ENCODE results near the gene E2F6.

E2F6 gene

DNA sequence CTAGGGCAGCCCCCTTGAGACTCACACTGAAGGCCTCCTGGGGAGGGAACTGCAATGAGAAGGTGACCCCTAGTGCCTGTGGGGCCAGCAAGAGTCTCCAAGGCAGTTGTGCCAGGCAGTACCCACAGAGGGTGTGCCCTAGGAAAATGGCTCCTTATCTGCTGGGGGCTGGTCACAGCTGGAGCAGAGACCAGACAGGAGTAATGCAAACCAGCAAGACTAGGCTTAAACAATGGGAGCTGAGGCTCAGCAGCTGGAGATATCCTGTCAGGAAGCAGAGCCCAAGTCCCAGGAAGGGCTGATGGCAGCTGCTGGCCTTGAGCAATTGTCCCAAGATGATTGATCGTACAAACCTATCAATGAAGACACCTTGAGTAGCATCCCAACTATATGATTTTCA lies 26.8 kb upstream of the E2F6 start:
- no peak for DNase-seq

DNA sequence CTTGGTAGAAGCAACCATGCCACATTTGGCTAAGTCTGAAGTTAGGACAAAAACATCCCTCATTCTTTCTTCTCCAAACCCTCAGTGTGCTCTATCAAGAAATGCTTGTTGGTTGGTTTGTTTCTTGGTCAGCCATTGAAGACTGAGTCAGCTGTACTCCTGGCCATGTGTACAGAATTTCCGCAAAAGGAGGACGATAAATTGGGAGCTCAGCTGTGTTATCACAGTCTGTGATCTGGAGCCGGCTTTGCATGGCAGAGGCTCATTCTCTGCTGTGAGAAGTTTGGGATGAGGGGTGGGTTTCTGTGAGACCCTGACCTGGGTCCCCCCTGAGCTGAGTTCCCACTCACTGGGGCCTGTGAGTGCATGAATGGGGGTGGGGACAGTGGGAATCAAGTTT lies 26.3 kb upstream of the E2F6 start:
- no peak for DNase-seq

DNA sequence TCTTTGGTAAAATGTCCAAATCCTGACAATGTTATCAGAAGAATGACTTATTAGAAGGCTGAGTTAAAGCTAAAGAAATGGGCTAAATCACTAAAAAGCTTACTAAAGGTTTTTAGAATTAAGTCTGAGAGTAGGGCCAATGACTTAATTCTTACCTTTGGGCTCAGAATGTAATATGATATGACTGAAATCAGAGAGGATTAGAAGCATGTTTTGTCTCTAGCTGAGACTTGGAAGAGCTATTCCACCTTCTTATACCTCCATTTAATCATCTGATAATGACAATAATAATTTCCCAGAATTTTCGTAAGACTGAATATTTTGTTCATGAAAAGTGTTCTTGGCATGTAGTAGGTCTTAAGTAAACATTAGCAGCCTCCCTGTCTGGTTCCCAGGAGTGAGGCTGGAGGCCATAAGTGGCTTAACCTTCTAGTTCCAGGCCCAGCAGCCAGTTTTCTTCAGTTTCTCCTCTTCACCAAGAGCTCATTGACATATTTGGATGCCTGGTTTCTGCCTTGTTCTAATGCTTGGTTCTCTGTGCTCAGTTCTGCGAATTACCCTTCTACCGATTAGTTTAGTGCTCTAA lies 25.5 kb upstream of the E2F6 start:
- DNase-seq, result no peak

DNA sequence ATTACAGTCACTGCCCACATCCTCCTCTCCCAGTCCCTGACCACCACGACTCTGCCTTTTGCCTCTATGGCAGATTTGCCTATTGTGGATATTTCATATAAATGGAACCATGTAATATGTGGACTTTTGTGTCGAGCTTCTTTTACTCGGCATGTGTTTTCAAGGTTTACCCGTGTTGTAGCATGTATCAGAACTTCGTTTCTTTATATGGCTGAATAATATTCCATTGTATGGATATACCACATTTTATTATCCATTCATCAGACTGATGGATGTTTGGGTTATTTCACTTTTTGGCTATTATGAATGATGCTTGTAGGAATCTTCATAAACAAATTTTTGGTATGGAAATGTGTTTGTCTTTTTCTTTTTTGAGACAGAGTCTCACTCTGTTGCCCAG lies 24.2 kb upstream of the E2F6 start:
- no peak for DNase-seq

DNA sequence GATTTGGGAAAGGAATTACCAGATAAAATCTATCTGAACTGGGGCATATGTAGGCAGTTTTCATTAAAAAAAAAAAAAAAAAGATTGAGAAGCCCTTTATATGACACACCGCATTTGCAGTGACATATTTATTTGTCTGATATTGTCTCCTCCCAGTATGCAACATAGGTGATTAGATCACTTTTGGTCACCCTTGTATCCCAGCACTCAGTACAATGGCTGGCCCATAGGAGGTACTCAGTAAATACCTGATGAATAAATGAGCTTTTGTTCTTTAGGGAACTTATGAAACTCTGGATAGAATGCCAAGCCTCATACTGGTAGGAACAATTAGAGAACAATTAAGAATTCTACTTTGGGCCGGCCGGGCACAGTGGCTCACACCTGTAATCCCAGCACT lies 22.8 kb upstream of the E2F6 start:
- no peak for DNase-seq

DNA sequence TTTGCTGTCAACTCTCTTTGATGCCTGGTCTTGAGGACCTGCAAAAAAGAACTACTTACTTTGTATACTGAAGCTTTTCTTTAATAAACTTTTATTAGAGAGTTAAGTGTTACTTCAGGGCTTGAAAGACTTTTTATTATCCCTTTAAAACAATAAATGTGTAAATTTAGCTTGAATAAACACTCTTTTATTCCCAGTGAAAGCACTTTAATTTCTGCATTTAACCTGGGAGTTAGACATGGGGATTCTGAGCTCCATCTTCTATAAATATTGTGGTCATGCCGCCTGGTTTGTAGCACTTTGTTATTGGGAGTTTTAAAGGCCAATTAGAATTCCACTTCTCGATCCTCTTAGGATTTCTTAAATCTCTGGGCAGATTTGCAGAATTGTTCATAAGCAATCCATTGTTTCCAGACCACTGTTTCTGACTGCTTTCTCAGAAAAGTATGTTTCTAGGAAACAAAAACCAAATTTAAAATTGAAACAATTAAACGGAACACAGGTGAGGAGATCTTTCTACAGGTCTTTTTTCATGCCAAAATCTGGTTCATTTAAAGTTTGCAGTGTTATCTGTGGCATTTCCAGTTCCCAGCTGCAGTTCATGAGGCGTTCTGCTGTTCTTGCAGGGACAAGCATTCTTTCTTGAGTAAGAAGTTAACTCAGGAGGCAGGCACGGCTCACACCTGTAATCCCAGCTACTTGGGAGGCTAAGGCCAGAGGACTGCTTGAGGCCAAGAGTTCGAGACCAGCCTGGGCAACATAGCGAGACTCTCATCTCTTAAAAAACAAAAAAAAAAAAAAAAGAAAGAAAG lies 18.1 kb upstream of the E2F6 start:
- no peak for DNase-seq

DNA sequence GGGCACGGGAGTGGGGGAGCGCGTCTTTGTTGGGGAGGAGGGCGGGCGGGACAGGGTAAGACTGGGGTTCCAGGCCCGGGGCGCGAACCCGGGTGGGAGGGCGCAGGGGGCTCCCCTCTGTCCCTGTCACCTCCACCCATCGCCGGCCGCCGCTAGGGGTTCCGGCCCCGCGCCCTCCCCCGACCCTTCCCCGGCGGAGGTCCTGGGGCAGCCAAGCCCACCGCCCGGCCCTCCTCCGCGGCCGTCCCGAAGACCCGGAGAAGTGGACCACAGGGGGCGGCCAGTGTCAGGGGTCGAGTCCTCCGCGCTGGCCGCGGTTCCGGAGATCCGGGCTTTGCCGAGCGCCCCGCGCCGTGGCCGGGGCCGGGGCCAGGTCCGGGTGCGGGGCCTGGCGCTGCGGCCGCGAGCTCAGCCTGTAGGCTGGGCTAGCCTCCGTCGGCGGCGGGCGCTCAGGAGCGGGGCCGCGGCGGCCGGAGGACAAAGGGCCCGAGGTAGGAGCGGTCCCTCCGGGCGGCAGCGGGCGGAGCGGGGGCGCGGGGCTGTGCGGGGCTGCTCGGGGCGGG lies 16.6 kb upstream of the E2F6 start:
- DNase-seq, result no peak

DNA sequence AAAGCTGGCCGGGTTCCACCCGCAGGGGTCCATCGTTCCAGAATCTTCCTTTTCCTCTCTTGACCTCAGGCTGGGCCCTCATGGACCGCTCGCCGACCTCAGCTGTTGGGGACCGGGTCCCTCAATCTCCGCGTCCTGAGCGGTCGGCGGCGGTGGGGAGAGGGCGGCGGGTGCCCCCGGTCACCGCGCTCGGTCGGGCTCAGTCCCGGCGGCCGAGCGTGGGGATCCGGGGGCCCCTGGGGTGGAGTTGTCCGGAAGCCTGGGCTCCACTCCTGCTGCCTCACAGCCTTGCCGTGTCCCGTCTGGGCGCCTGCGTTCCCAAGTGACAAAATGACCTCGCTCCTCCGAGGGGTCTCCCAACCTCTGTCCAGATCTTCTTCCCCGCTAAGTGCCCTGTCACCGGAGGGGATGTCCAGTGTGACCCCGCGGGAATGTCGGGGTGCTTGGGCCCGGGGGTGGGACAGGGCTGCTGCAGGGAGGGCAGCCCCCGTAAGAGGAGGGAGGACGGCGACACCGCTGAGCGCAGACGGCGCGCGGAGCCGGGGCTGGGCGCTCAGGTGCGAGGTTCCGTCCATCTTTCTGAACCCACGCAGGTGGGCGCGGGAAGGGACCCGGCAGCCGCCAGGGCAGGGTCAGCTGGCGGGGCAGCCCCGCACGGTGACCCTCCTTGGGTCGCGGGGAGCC lies 16.0 kb upstream of the E2F6 start:
- no peak for DNase-seq

DNA sequence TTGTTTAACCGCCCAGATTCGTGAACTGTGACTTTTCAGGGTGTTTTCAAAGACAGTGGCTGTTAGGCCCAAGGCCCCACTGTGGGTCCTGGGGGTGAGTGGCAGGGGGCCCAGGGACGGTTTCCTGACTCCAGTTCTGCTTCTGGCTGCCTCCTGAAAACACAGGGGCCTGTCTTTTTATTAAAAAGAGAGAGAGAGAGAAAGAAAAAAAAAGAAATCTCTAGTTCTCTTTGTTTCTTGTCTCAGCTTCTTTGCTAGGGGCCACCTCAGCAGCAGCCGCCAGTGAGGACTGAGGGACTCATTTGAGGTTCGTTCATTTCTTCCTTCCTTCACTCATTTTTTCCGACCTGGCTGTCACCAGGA lies 15.4 kb upstream of the E2F6 start:
- DNase-seq, result no peak

DNA sequence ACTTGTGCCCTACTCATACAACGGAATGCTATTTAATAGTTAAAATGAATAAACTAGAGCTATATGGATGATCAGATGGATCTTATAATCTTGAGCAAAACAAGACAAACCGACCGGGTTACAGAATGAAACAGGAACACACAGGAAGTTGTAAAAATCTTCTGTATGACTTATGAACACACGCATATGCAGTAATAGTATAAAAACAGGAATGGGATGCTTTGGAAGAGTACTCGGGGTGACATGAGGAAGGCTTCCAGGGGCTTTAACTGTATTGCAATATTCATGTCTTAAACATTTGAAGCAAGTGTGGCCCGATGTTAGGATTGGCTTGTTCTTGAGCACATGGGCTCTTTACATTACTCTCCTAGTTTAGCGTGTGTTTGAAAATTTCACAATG lies 14.9 kb upstream of the E2F6 start:
- no peak for DNase-seq

DNA sequence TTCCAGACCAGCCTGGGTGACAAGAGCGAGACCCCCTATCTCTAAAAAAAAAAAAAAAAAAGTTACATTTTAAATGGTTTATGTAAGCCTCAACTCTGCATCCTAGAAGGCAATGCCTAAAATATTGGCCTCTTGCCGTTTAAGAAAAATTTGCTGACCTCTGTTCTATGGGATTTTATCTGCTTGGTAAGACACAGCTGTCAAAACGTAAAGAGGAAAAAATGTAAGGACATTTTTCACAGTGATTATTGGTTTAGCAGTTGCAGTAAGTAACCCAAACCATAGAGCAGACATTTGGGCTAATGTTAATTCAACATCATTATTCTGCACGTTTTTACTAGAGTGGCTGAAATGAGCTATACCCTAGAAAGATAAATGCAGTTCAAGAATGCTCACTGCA lies 14.4 kb upstream of the E2F6 start:
- no peak for DNase-seq

DNA sequence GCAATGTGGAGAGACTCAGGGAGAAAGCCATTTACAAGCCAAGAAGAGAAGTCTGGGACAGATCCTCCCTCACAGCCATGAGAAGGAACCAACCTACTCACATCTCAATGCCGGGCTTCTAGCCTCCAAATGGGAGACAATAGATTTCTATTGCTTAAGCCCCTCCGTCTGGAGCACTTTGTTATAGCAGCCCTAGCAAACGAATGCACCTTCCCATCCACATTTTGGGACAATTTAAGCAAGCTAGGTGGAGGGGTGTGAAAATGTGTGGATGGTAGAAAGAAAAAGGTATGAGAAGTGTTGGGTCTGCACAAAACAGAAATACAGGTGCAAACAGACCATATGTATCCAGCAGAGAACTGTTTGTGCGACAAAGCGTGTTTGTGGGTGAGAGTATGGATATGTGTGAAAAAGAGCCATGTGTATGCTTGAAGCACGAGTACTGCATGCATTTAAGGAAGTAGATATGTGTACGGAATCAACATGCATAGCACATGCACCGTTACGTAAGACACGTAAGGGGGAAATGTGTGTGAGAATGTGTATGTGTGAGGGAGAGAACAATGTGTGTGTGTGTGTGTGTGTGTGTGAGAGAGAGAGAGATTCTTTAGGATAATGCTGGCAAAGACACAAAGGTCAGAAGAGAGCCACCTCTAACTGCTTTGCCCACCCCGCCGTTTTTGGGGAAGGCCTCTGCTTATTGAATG lies 13.1 kb upstream of the E2F6 start:
- no peak for DNase-seq

DNA sequence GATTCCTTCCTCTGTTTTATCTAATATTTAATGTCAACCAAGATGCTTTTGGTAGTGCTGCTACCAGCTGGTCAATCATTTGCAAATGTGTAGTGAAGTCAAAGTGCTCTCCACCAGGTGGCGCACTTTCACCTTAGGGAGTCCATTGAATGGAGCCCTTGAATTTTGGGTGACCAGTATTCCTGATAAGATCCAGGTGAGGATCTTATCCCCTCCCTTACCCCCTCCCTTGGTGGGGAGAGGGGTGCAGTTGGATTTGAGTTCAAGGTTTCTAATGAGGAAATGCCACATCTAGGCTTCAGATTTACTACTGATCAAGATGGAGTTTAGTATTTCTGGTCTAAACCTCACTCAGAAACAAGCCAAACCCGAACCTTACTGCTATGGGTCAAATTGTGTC lies 12.0 kb upstream of the E2F6 start:
- peak; percentile 18 for DNase-seq

DNA sequence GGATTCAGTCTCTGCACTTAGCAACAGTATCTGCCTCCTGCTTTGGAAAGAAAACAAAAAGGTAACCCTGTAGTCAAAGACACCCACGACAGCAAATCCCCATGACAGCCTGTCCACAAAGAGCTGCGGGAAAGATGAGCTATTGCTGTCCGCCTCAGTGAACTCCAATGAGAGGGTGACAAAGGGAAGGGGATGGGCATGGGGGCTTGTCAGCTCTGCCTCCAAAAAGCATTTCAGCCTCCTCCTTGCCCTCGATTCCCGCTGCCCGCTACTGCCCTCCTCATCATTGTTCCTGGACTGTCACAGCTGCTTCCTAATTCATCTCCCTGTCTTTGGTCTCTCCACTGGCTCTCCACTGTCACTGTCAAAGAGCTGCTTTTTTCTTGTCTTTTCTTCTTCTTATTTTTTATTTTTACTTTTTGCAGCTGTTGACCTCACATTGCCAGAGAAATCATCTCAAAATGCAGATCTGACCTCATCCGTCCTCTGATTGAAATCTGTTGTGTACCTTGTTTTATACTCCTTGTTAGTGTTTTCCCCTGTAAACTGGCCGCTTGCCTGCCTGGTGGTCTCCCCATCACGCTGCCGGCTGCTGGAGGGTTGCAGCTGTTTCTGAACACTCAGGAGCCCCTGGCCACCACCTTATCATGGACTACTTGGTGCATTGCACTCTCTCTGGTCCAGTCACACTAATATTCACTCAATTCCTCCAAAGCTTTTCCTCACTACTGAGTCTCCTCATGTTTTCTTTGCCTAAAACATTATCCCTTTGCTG lies 7.9 kb upstream of the E2F6 start:
- DNase-seq, result no peak

DNA sequence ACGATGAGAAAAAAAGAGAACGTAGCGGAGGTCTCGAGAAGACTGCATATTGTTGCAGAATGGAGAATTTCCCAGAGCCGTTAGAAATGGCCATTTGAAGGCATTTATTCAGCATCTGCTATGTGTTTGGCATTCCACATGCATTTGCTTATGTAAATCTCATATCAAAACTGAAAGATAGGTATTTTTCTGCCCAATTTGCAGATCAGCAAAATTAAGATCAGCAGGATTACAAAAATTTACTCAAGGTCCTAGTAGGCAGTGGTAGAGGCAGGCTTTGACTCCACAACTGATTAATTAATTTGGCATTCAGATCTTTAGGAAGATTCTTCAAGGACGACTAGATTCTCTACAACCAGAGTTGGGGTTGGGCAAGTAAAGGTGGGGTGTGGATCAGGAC lies 1.8 kb upstream of the E2F6 start:
- DNase-seq, result no peak

DNA sequence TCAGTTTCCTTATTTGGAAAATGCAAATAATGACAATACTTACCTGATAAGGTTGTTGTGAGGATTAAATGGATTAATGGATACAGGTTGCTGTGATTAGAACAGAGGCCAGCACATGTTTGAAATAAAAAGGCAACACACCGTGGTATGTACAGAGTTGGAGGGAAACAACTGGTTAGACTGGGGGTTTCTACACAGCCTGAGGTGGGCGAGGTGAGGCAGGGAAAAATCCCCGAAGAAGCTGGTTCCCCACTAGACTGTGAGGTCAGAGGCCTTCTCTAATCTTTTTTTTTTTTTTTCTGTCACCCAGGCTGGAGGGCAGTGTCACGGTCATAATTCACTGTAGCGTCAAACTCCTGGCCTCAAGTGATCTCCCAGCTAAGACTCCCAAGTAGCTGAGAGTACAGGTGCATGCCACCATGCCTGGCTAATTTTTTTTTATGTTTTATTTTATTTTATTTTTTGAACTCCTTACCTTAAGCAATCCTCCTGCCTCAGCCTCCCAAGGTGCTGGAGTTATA lies 1.2 kb upstream of the E2F6 start:
- DNase-seq, result no peak

DNA sequence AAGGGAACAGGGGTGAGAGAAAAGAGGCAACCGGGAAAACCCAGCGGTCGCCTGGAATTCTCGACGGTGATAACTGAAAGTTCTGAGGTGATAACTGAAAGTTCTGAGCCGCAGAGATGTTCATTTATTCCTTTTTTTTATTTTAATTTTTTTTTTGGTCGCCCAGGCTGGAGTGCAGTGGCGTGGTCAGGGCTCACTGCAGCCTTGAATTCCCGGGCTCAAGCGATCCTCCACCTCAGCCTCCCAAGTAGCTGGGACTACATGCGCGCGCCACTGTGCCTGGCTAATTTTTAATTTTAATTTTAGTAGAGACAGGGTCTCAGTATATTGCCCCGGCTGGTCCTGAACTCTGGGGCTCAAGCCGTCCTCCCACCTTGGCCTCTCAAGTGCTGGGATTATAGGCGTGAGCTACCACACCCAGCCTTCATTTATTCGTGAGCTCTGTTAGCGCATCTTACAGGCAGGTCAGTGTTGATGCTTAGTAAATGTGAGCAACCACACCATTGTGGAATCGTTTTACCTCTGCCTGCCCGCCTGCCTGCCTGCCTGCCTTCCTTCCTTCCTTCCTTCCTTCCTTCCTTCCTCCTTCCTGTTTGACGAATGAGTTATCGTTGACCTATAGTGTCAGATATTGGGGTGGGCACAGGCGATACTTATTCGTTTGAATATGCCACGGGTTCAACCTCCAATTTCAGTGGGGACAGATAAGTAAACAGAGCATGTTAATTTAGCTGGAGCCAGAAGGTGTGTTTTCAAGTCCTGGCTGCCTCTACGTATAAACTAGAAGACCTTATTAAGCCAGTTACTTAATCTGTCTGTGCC lies 557 bp upstream of the E2F6 start:
- DNase-seq, result no peak

DNA sequence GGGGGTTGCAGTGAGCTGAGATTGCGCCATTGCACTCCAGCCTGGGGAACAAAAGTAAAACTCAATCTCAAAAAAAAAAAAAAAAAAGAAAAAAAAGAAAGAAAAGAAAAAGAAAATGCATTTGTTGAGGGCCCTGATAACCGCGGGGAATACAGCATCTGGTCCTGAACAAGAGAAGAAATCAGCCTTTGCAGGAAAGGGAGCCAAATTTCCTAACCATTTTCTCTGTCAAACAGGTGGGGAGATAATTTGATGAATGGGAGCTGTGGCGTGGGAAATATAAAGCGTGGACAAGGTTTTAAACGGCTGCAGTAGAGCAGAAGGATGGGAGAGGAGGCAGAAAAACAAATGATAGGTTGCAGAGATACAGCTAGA lies 864 bp downstream of the E2F6 start:
- no peak for DNase-seq

DNA sequence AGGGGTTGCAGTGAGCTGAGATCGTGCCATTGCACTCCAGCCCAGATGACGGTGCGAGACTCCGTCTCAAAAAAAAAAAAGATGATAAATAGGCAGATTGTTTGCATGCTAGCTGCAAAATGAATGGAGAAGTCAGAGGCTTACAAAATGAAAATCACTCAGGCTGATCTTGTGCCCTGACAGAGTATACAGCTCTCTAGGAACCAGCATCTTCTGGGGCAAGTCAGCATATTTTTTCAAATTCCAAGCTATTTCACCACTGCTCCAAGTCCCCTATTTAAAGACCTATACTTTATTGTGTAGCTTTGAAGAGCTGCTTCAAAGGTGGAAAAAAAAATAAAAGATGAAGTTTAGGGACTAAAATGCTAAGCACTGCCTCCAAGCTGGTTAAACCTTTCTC lies 6.1 kb downstream of the E2F6 start:
- DNase-seq, result no peak

DNA sequence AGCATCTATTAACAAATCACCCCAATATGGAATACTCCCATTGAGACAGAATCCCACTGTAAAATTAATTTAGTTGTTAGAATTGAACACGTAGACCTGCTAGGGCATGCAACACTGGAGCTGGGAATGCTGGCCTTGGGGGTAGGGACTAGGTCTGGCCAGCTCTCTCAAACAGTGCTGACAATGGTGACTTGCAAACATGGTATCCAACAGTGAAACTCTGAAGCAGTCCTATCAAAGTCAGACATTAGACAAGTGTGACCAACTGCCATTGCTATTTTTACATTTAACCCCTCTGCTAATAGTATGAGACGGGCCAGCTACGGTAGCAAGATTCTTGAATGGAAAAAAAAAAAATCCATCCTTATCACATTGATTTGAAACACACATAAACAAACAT lies 7.2 kb downstream of the E2F6 start:
- DNase-seq, result no peak

DNA sequence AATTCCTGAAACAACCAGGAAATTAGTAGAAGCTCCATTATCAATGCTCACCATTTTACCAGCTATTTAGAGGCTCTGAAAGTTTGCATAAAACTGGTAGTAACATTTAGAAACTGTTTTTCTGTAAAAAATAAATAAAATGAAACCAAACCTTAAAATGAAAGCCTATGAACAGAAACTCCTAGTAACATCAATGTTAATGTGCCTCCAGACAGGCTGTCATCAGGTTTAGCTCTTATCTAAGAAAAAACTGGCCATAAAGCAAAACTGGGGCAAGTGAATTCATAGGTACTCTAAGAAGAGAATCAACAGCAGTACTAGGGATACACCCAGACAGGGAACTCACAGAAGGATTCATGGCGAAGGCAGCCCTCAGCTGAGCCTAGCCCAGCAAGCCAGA lies 8.0 kb downstream of the E2F6 start:
- no peak for DNase-seq

DNA sequence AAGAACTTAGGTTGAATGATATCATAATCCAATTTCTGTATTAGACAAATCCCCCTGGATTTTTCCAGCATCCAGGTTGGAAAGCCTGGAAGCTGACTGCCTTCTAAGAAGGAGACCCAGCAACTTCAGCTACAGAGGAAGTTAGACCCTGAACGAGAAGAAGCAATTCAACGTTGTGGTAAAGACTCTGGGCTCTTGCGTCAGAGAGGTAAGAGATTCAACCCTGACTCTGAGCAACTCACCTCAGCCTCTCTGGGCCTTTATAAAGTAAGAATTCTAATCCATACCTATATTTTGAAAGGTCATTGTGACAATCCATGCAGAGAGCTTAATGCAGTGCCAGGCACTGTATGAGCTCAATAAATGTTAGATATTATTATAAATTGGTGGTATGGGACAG lies 9.7 kb downstream of the E2F6 start:
- no peak for DNase-seq
